Ovary (tissue), 9 donors: ENCODE data around the gene HIRA. TPM values are rescaled to one million over a fixed set of nuclear protein-coding genes. Genes with fewer than 3 reads are reported as not detected.

ENCODE experiments used
- DNase-seq, 5 donors: peaks; one replicate each; pipeline ENCODE4 v3.0.0-alpha.2; 2019 to 2020
- H3K27ac ChIP-seq, 2 donors: fragments of 200-600 bp; one replicate each; pipeline versions ENCODE4 v1.5.1 to v1.8.0; 2019 to 2022
- H3K27me3 ChIP-seq: fragments of 200-600 bp; one replicate; pipeline ENCODE4 v1.8.0; 2022
- H3K36me3 ChIP-seq: fragments of 200-600 bp; sonication (generic); one replicate; pipeline ENCODE4 v1.5.1; 2019
- H3K4me1 ChIP-seq: one replicate; pipeline ENCODE4 v1.8.1; 2013; ENCODE audit warnings: mild to moderate bottlenecking, moderate library complexity; ENCODE audit not compliant: insufficient read depth
- H3K4me3 ChIP-seq: fragments of 200-600 bp; sonication (generic); one replicate; pipeline ENCODE4 v1.5.1; 2017
- H3K9me3 ChIP-seq, 2 donors: fragments of 200-600 bp in 1 of 2; sonication (generic) in 1 of 2; one replicate each; pipeline versions ENCODE4 v1.5.1 to v1.8.1; 2013 to 2019; ENCODE audit warnings: mild to moderate bottlenecking in 1 of 2, moderate library complexity in 1 of 2
- CTCF ChIP-seq, 3 donors: fragments of 450-650 bp in 2 of 3; fragments of 200-600 bp in 1 of 3; IDR thresholded peaks; one replicate each; pipeline versions ENCODE4 v1.5.1 to v1.8.0; 2016 to 2022; ENCODE audit warnings: antibody characterized with exemption in 3 of 3, mild to moderate bottlenecking in 1 of 3
- EP300 ChIP-seq: sonication (generic); formaldehyde crosslinking; IDR thresholded peaks from one replicate; pipeline ENCODE4 v1.6.1; 2017; ENCODE audit warnings: antibody characterized with exemption
- POLR2A ChIP-seq: fragments of 450-650 bp; IDR thresholded peaks from one replicate; pipeline ENCODE4 v1.6.1; 2017; ENCODE audit warnings: antibody characterized with exemption, mild to moderate bottlenecking, moderate library complexity
- WGBS, 3 donors: extraction: QIAGEN DNeasy Blood & Tissue Kit in 1 of 3; methylation state at CpG; one replicate each; pipeline versions ENCODE4 v1.1.5 to v1.1.7; 2013 to 2017; 5-methylcytosine and 5-hydroxymethylcytosine counted together
- intact Hi-C, 4 donors: fragments of 100-400 bp; cut with DNase I; formaldehyde crosslinking; loops; one replicate each; pipeline versions ENCODE4 v1.11.0 to v1.15.1; 2022 to 2023
- polyA plus RNA-seq, 2 donors: library from polyadenylated mRNA; stranded (reverse); fragments of 200-250 nt in 1 of 2; fragments of 350-450 nt in 1 of 2; fragmentation: Illumina TruSeq in 1 of 2; extraction: RNeasy Lipid Tissue Mini Kit (QIAGEN cat#74804) in 1 of 2; gene quantifications; one replicate each; pipeline ENCODE4 v1.2.3, GENCODE V29; 2013 to 2014
- total RNA-seq, 7 donors: library from RNA; depleted of rRNA in 2 of 7; stranded (reverse); fragments of >200 nt in 2 of 7; fragmentation: NEBNext Ultra II Directional in 3 of 7; extraction: Animal tissue kit (Norgen Biotek cat#: 25700) in 3 of 7; gene quantifications; one replicate each; pipeline versions ENCODE4 v1.1.0 to v1.2.4, GENCODE V29; 2016 to 2023
- donor health status: DM: no; HTN: no; CAD: no; lungs with moderate emphysema.
- donor health status: DM: no; HTN: no; CAD: no.
- donor health status: Bipolar disorder and iron deficiency.
- donor health status: DM: yes; HTN: yes; CAD: no.
- donor health status: DM: no; HTN: no; CAD: no.
- donor health status: DM: yes; HTN: yes; CAD: no.

Gene HIRA
- total and polyA plus RNA-seq, 9 donors = 7.2 to 31.6 (median 19.8) TPM

DNA sequence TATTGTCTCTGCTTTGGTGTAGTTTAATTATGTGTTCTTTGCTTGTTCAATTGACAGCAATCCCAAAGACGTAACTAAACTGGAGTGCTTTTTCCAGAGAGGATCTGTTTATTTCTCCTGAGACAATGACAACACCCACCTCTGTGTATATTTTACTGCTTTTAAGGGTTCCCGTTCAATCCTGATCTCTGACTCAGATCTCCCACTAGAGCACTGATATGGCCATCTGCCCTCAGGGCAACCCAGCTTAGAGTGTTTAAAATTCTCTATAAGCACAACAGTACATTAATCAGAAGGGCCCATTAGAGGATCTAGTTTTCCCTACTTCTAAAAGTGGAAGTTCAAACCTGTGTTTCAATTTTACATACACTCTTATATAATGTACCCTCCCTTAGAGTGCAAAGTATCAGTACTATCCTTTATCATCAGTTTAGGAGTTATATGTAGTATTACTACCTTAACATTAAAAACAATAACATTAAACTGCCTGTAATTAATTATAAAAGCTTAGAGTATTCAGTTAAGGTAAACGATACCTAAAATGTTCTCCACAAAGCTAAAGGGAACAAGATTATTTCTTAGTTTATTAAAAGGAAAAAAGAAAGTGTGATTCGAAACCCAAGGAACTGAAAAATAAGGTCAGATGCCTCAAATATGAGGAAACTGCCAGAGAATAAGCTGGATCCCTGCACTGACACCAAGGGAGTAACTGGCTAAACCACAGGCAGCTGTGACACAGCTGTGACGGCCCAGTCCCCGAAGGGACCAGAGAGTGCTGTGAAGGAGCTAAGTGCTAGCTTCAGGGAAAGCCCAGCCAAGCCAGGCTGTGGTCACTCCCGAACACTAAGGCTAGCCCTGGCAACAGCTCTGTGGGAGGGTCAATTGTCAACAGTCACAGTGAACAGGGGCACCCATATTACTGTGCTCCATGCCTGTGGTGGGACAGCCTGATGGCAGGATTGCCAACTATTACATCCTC is 32.2 kb upstream of the HIRA start:
- Histone ChIP-seq H3K27ac (no peak overlapping the region), H3K27me3 (no peaks in the 10 kb centered on the region), H3K36me3 (no peaks in the 10 kb centered on the region), H3K4me1 (no peaks in the 10 kb centered on the region), H3K4me3 (no peak overlapping the region), H3K9me3 (no peaks in the 10 kb centered on the region)
- WGBS, 3 donors = 77 to 81% (median 78%) methylated on average over 7 of the region's 7 CpGs
- DNase-seq = no peak
- intact Hi-C loops = no loop called here
- TF ChIP-seq POLR2A = no peak
- TF ChIP-seq EP300 = no peak
- no peak for TF ChIP-seq CTCF (IDR thresholded peaks at IDR 0.05)

DNA sequence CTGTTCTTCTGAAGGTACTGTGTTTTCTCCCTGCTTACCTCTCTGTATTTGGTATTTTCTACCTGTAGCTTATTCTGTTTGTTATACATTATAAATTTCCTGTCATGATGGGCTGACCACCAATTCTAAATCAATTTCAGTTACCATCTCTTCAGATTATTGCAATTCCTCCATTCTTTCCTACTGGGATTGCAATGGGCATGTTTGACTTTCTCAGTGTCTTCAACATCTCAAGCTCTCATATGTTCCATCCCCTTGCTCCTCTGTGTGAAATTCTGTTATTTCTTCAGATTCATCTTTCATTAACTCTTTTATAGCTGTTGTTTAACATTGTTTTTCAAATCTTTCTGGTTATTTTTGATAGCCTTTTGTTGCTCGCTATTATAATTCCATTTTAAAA is 31.5 kb upstream of the HIRA start:
- WGBS, 3 donors = 97 to 100% (median 99%) methylated on average over 1 of the region's 1 CpG
- no peaks in the 10 kb centered on the region for H3K36me3 ChIP-seq
- intact Hi-C loops = no loop called here
- no peaks in the 10 kb centered on the region for H3K9me3 ChIP-seq
- TF ChIP-seq CTCF (IDR thresholded peaks at IDR 0.05) = no peak
- no peak for TF ChIP-seq POLR2A
- no peak for TF ChIP-seq EP300
- no peaks in the 10 kb centered on the region for H3K27me3 ChIP-seq
- no peaks in the 10 kb centered on the region for H3K4me1 ChIP-seq
- no peak overlapping the region for H3K4me3 ChIP-seq
- no peak for DNase-seq
- no peak overlapping the region for H3K27ac ChIP-seq

DNA sequence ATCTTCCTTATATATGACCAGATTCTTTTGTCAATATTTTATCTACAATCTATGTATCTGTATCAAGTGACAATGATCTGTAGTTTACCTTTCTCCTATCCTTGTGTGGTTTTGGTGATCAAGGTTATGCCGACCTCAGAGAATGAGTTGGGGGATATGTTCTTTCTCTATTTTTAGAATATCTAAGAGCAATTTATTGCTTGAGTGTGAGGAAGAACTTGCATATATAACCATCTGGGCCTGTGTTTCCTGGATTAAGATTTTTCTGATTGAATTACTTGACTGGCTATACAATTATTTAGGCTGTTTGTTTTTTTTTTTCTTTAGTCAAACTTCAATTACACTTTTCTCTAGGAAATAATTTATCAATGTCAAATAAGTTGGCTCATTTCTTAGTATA is 30.0 kb upstream of the HIRA start:
- DNase-seq = no peak
- Histone ChIP-seq H3K4me1 (no peaks in the 10 kb centered on the region), H3K27me3 (no peaks in the 10 kb centered on the region), H3K4me3 (no peak overlapping the region), H3K36me3 (no peaks in the 10 kb centered on the region), H3K27ac (no peak overlapping the region), H3K9me3 (no peaks in the 10 kb centered on the region)
- intact Hi-C loops = no loop called here
- 78 to 84% (median 83%) methylated on average over 1 of the region's 1 CpG for WGBS, 3 donors
- TF ChIP-seq EP300 = no peak
- no peak for TF ChIP-seq POLR2A
- TF ChIP-seq CTCF (IDR thresholded peaks at IDR 0.05) = no peak

DNA sequence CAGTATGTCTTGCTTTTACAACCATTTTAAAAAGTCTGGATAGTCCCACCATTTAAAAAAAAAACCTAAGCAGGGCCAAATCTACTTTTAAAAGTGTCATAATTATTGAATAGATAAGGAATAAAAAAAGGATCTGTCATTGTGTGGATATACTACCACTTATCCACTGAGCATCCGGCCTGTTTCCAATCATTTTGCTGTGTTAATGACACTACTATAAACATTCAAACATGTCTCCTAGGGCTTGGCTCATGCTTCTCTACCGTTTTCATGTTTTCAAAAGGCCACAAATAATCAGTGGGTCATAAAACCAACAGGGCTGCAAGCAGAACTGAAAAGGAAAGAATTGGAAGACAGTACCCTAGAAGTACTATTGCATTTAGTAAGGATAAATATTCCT is 28.5 kb upstream of the HIRA start:
- no peaks in the 10 kb centered on the region for H3K36me3 ChIP-seq
- 45 to 67% (median 53%) methylated on average over 2 of the region's 2 CpGs for WGBS, 3 donors
- intact Hi-C loops = no loop called here
- no peaks in the 10 kb centered on the region for H3K27me3 ChIP-seq
- no peak for DNase-seq
- H3K9me3 ChIP-seq = no peaks in the 10 kb centered on the region
- no peaks in the 10 kb centered on the region for H3K4me1 ChIP-seq
- H3K27ac ChIP-seq = no peak overlapping the region
- no peak for TF ChIP-seq EP300
- no peak for TF ChIP-seq POLR2A
- no peak for TF ChIP-seq CTCF (IDR thresholded peaks at IDR 0.05)
- H3K4me3 ChIP-seq = no peak overlapping the region
